SK-N-SH (cell line): ENCODE results near the gene KRT20. TPM values are rescaled to one million over a fixed set of nuclear protein-coding genes. Genes with fewer than 3 reads are reported as not detected.

Source experiments
- CTCF ChIA-PET: fragments of 300-600, 350-600 bp; formaldehyde crosslinking; extraction: SDS; loops from one replicate; lab custom pipeline; 2021; lab: Yijun Ruan, JAX
- POLR2A ChIA-PET: fragments of 350-600 bp; sonication (Branson Sonifier 250); formaldehyde crosslinking; extraction: SDS; loops from one replicate; lab custom pipeline; 2020; ENCODE audit warnings: antibody characterized with exemption, inconsistent platforms; lab: Yijun Ruan, JAX
- DNase-seq: peaks from one replicate; pipeline ENCODE4 v3.0.0; 2012
- H2AFZ ChIP-seq: fragments of 200-600 bp; sonication (generic); 2 replicates; pipeline ENCODE4 v1.8.1; 2016; ENCODE audit warnings: antibody characterized with exemption, mild to moderate bottlenecking, low read depth
- H3F3A ChIP-seq: fragments of 200-600 bp; sonication (generic); replicated peaks from 2 replicates; pipeline ENCODE3; 2016; ENCODE audit warnings: antibody characterized with exemption, mild to moderate bottlenecking; ENCODE audit not compliant: insufficient read depth
- H3K27ac ChIP-seq, 2 experiments: fragments of 200-500 bp in 1 of 2; fragments of 200-600 bp in 1 of 2; sonication (Bioruptor generic) in 1 of 2; sonication (generic), shearing (Covaris generic) in 1 of 2; 2 replicates each; pipeline versions ENCODE4 v1.5.1 to v1.6.1; 2014 to 2016; ENCODE audit warnings: low read depth in 2 of 2, inconsistent platforms in 1 of 2, low read length in 1 of 2, mild to moderate bottlenecking in 1 of 2, mixed read lengths in 1 of 2
- H3K27me3 ChIP-seq: fragments of 200-600 bp; sonication (generic), shearing (Covaris generic); 2 replicates; pipeline ENCODE4 v1.6.1; 2016; ENCODE audit warnings: mixed run types; ENCODE audit not compliant: insufficient read depth
- H3K36me3 ChIP-seq, 2 experiments: fragments of 200-500 bp in 1 of 2; fragments of 200-600 bp in 1 of 2; sonication (Bioruptor generic) in 1 of 2; sonication (generic) in 1 of 2; replicated peaks in 1 of 2; 2 replicates each; pipeline versions ENCODE3 to v1.5.1; 2014 to 2016; ENCODE audit warnings: low read length in 1 of 2, mild to moderate bottlenecking in 1 of 2; ENCODE audit not compliant: insufficient read depth in 2 of 2, control insufficient read depth in 1 of 2
- H3K4me1 ChIP-seq, 2 experiments: fragments of 200-500 bp in 1 of 2; fragments of 200-600 bp in 1 of 2; sonication (Bioruptor generic) in 1 of 2; sonication (generic), shearing (Covaris generic) in 1 of 2; 2 replicates each; pipeline versions ENCODE4 v1.5.1 to v1.6.1; 2014 to 2016; ENCODE audit warnings: low read depth in 1 of 2, low read length in 1 of 2, mixed run types in 1 of 2; ENCODE audit not compliant: insufficient read depth in 2 of 2, control insufficient read depth in 1 of 2
- H3K4me2 ChIP-seq: fragments of 200-600 bp; sonication (generic), shearing (Covaris generic); 2 replicates; pipeline ENCODE4 v1.6.1; 2017; ENCODE audit warnings: mixed run types
- H3K4me3 ChIP-seq, 2 experiments: fragments of 200-500 bp in 1 of 2; fragments of 200-600 bp in 1 of 2; sonication (Bioruptor generic) in 1 of 2; sonication (generic), shearing (Covaris generic) in 1 of 2; 2 replicates each; pipeline versions ENCODE4 v1.5.1 to v1.8.1; 2014 to 2016; ENCODE audit warnings: low read depth in 2 of 2, inconsistent platforms in 1 of 2, low read length in 1 of 2, mild to moderate bottlenecking in 1 of 2, mixed read lengths in 1 of 2, moderate library complexity in 1 of 2
- H3K79me2 ChIP-seq: fragments of 200-600 bp; sonication (generic); 2 replicates; pipeline ENCODE4 v1.8.1; 2017; ENCODE audit warnings: mild to moderate bottlenecking; ENCODE audit not compliant: insufficient read depth
- H3K9ac ChIP-seq: fragments of 200-600 bp; sonication (generic); 2 replicates; pipeline ENCODE4 v1.6.1; 2017; ENCODE audit warnings: mixed run types
- H3K9me2 ChIP-seq: fragments of 200-600 bp; sonication (generic); 2 replicates; pipeline ENCODE4 v1.6.1; 2017; ENCODE audit warnings: mixed run types
- H3K9me3 ChIP-seq: fragments of 200-600 bp; sonication (generic); 2 replicates; pipeline ENCODE4 v1.6.1; 2017; ENCODE audit warnings: mixed run types, mild to moderate bottlenecking, moderate library complexity
- H4K20me1 ChIP-seq: fragments of 200-600 bp; sonication (generic); 2 replicates; pipeline ENCODE4 v1.6.1; 2017; ENCODE audit warnings: mild to moderate bottlenecking, mixed run types; ENCODE audit not compliant: insufficient read depth
- ELF1 ChIP-seq: IDR thresholded peaks from 2 replicates; pipeline ENCODE4 v1.4.0; 2012
- EP300 ChIP-seq, 2 experiments: IDR thresholded peaks; 2 replicates each; pipeline versions ENCODE4 v1.4.0 to v1.6.1; 2012; ENCODE audit warnings: borderline replicate concordance in 1 of 2, low read depth in 1 of 2, low read length in 1 of 2
- FOSL2 ChIP-seq: IDR thresholded peaks from 2 replicates; pipeline ENCODE4 v1.4.0; 2012; ENCODE audit warnings: low read depth, mild to moderate bottlenecking, moderate library complexity, borderline replicate concordance
- FOXM1 ChIP-seq: IDR thresholded peaks from 2 replicates; pipeline ENCODE4 v1.4.0; 2012; ENCODE audit warnings: low read depth, mild to moderate bottlenecking
- GABPA ChIP-seq: IDR thresholded peaks from 2 replicates; pipeline ENCODE4 v1.4.0; 2012; ENCODE audit warnings: low read depth, mild to moderate bottlenecking
- IRF3 ChIP-seq: fragments of 150-350 bp; IDR thresholded peaks from 2 replicates; pipeline ENCODE4 v1.6.1; 2016; ENCODE audit warnings: mild to moderate bottlenecking, low read depth, low read length
- MEF2A ChIP-seq: IDR thresholded peaks from 2 replicates; pipeline ENCODE4 v1.4.0; 2012; ENCODE audit warnings: low read depth, borderline replicate concordance
- MXI1 ChIP-seq: IDR thresholded peaks from 2 replicates; pipeline ENCODE4 v1.6.1; 2012; ENCODE audit warnings: mild to moderate bottlenecking, low read depth, low read length, improper control_type of control experiment
- NFIC ChIP-seq: IDR thresholded peaks from 2 replicates; pipeline ENCODE4 v1.4.0; 2012; ENCODE audit warnings: borderline replicate concordance
- NRF1 ChIP-seq: IDR thresholded peaks from 2 replicates; pipeline ENCODE4 v1.6.1; 2012; ENCODE audit warnings: low read depth, mild to moderate bottlenecking, low read length
- RCOR1 ChIP-seq: fragments of 150-350 bp; IDR thresholded peaks from 2 replicates; pipeline ENCODE4 v1.6.1; 2017; ENCODE audit warnings: antibody characterized with exemption, low read length
- REST ChIP-seq: IDR thresholded peaks from 2 replicates; pipeline ENCODE4 v1.6.1; 2012; ENCODE audit warnings: mild to moderate bottlenecking, low read depth, low read length, moderate library complexity
- RFX5 ChIP-seq: IDR thresholded peaks from 2 replicates; pipeline ENCODE4 v1.6.1; 2012; ENCODE audit warnings: mild to moderate bottlenecking, improper control_type of control experiment, low read length
- RXRA ChIP-seq: IDR thresholded peaks from 2 replicates; pipeline ENCODE4 v1.4.0; 2012; ENCODE audit warnings: low read depth, mild to moderate bottlenecking, borderline replicate concordance
- SIN3A ChIP-seq: IDR thresholded peaks from 2 replicates; pipeline ENCODE4 v1.6.1; 2012; ENCODE audit warnings: low read depth, mild to moderate bottlenecking, low read length, moderate library complexity, borderline replicate concordance
- TAF1 ChIP-seq: IDR thresholded peaks from 2 replicates; pipeline ENCODE4 v1.6.1; 2012; ENCODE audit warnings: low read depth, mild to moderate bottlenecking, low read length, moderate library complexity, borderline replicate concordance
- TEAD4 ChIP-seq: IDR thresholded peaks from 2 replicates; pipeline ENCODE4 v1.4.0; 2012; ENCODE audit warnings: mild to moderate bottlenecking, borderline replicate concordance; ENCODE audit not compliant: insufficient read depth
- USF2 ChIP-seq: fragments of 150-350 bp; IDR thresholded peaks from 2 replicates; pipeline ENCODE4 v1.6.1; 2017; ENCODE audit warnings: antibody characterized with exemption, low read length, low read depth, borderline replicate concordance
- WGBS: methylation state at CpG from one replicate; pipeline ENCODE4 v1.1.6; 2017; ENCODE audit warnings: low lambda C conversion rate; 5-methylcytosine and 5-hydroxymethylcytosine counted together
- polyA plus RNA-seq, 3 experiments: library from polyadenylated mRNA; depleted of rRNA; stranded (reverse); fragments of >200 nt; gene quantifications; 2 replicates each; pipeline ENCODE4 v1.2.3, GENCODE V29; 2012
- TF ChIP-seq, protein P1 (sequence below): IDR thresholded peaks from 2 replicates; pipeline ENCODE4 v1.4.0; 2012; ENCODE audit warnings: low read depth, borderline replicate concordance

Gene KRT20
- polyA plus RNA-seq, 1 of the 3 experiments (the other 2 are of a cell fraction) = not detected

DNA sequence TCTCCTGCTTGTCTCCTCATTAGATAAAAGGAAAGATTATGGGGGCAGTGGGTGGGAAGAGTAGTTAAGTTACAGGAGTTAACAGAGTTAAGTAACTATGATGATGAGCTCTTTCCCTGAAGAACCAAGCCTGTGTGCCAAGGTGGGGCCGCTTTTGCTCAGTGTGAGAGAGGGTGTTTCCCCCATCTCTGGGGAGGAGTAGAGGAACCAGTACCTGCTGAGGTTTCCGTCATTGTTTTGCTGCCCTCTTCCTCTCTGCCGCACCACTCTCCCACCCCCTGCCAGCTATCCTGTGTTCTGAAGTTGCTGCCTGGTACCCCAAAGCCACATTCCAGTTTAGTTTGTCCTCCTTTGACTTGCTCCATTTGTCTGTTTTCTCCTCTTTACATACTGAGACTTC, 41.8 kb downstream of the KRT20 start (continued):
- no peak for TF ChIP-seq ELF1
- TF ChIP-seq MEF2A = no peak
- TF ChIP-seq FOSL2 = no peak
- no peak for TF ChIP-seq NRF1
- TF ChIP-seq MXI1 = no peak
- TF ChIP-seq, protein P1, sequence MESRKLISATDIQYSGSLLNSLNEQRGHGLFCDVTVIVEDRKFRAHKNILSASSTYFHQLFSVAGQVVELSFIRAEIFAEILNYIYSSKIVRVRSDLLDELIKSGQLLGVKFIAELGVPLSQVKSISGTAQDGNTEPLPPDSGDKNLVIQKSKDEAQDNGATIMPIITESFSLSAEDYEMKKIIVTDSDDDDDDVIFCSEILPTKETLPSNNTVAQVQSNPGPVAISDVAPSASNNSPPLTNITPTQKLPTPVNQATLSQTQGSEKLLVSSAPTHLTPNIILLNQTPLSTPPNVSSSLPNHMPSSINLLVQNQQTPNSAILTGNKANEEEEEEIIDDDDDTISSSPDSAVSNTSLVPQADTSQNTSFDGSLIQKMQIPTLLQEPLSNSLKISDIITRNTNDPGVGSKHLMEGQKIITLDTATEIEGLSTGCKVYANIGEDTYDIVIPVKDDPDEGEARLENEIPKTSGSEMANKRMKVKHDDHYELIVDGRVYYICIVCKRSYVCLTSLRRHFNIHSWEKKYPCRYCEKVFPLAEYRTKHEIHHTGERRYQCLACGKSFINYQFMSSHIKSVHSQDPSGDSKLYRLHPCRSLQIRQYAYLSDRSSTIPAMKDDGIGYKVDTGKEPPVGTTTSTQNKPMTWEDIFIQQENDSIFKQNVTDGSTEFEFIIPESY = no peak
- TF ChIP-seq, all 33 proteins: peak for 0

DNA sequence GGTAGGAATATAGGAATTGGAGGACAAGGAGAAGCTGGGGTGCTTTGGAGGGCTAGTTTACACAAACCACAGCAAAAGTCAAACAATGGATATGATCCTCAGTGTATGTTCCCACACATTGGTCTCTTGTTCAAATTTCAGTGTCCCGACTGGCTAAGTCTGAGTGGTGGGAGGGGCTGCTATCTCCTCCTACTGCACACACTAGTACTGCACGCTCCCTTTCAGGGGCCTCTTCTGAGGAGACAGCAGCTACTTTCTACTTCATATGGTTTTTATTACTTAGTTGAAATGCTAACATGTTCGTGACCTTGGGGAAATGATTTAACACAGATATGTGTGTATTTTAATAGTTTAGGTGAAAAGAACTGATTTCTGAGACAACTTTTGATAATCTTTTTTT, 43.8 kb downstream of the KRT20 start:
- peaks cover 29% of the 10 kb centered on the region; the same call in 1 of the 2 replicates for H3K27me3 ChIP-seq
- no peak overlapping the region for H3K4me2 ChIP-seq
- H3K9me2 ChIP-seq = no peaks in the 10 kb centered on the region
- no peak overlapping the region for H3K4me3 ChIP-seq
- no peaks in the 10 kb centered on the region for H3K9me3 ChIP-seq
- H4K20me1 ChIP-seq = no peaks in the 10 kb centered on the region
- ChIA-PET POLR2A (no interaction called here), CTCF (no interaction called here)
- no peak overlapping the region for H3K9ac ChIP-seq
- H3K4me1 ChIP-seq = no peaks in the 10 kb centered on the region
- no peaks in the 10 kb centered on the region for H3F3A ChIP-seq
- H3K36me3 ChIP-seq = no peaks in the 10 kb centered on the region
- no peak for DNase-seq
- H2AFZ ChIP-seq = no peak overlapping the region
- 25% methylated on average over 3 of the region's 3 CpGs for WGBS
- TF ChIP-seq IRF3 (no peak), SIN3A (no peak), GABPA (no peak), USF2 (no peak), TEAD4 (no peak), REST (no peak), RCOR1 (no peak), RXRA (no peak), FOXM1 (no peak), EP300 (IDR thresholded peaks at IDR 0.05; ENCODE audit: borderline replicate concordance in 1 of 2, low read depth in 1 of 2, low read length in 1 of 2) (no peak), TAF1 (no peak), MEF2A (no peak), RFX5 (no peak), NFIC (no peak)
- TF ChIP-seq, protein P1 = no peak
- TF ChIP-seq, all 33 proteins: peak for 0
- Histone ChIP-seq H3K27ac (no peak overlapping the region), H3K79me2 (no peaks in the 10 kb centered on the region)
